T follicular helper cell (primary cell): Measurements from ENCODE around the gene METTL2B.

Experiments used
- DNase-seq: peaks from one replicate; pipeline ENCODE4 v3.0.0-alpha.2; 2020; ENCODE audit warnings: low read depth
- total RNA-seq, 2 experiments: gene quantifications; one replicate each; lab custom pipeline; 2026; lab: John Stamatoyannopoulos, UW

Gene METTL2B, protein sequence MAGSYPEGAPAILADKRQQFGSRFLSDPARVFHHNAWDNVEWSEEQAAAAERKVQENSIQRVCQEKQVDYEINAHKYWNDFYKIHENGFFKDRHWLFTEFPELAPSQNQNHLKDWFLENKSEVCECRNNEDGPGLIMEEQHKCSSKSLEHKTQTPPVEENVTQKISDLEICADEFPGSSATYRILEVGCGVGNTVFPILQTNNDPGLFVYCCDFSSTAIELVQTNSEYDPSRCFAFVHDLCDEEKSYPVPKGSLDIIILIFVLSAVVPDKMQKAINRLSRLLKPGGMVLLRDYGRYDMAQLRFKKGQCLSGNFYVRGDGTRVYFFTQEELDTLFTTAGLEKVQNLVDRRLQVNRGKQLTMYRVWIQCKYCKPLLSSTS
- total RNA-seq, result 30.2 to 78.0 reads per million in 2 experiments

- peak; percentile 88 for DNase-seq
Measured at GRCh38 chr7:128476402-128477335, at the start of gene METTL2B. METTL2B (plus strand) TSS chr7:128476748; CDS start chr7:128476766, 18 bp downstream.

GRCh38 chr7:128427289-128427891 lies 49.2 kb upstream of the METTL2B start:
- no peak for DNase-seq

DNA sequence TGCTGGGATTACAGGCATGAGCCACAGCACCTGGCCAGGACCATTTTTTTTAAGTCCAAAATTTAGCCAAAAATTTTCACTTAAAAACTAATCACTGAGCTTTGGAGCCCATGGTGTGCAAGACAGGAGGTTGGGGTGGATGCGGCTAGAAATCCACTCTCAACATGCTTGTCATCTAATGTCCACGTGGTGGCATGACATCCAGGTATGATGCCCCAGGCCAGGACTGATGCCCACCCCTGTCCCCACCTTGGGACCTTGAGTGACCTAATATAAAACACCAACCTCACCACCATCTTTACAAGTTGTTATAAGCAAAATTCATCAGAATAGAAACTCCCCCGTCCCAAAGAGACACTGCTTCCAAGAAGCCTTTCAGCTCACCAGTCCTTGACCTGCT lies 46.3 kb upstream of the METTL2B start:
- DNase-seq, result no peak

DNA sequence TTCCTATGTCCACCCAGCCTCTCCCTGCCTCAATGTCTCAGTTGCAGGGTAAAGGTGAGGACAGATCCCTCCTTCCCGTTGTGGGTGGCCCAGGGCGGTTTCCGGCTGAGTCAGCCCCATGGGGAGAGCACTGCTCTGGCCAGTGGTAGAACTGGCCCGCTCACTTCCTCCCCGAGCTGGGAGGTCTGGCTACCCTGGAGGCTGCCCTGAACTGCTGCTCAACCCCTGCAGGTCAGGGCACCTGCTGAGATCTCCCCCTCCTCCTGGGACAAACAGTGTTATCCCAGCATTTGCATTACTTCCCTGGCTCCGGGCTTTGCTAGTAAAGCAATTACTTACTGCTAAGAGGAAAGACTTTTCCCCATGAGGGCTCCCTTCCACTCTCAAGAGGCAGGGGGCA lies 45.3 kb upstream of the METTL2B start:
- DNase-seq, result no peak

- DNase-seq, result no peak
Measured at GRCh38 chr7:128431754-128432153, 44.8 kb upstream of the METTL2B start.

- no peak for DNase-seq
Measured at GRCh38 chr7:128434413-128435326, 41.9 kb upstream of the METTL2B start.

DNA sequence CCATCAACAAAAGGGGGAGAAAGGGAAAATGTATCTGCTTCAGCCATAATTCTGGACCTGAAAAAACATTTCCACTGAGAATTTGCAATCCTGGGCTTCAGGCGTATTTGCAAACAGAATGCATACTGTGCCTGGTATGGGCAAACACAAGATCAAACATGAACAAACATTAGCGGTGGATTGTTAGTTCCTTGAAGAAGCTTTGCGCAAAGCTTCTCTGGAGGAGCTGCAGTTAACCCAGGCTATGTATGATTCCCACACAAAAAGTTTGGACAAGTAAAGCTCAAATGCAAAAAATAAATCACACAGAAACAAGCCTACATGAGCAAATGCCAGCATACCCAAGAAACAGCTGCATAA lies 41.2 kb upstream of the METTL2B start:
- DNase-seq, result no peak

DNA sequence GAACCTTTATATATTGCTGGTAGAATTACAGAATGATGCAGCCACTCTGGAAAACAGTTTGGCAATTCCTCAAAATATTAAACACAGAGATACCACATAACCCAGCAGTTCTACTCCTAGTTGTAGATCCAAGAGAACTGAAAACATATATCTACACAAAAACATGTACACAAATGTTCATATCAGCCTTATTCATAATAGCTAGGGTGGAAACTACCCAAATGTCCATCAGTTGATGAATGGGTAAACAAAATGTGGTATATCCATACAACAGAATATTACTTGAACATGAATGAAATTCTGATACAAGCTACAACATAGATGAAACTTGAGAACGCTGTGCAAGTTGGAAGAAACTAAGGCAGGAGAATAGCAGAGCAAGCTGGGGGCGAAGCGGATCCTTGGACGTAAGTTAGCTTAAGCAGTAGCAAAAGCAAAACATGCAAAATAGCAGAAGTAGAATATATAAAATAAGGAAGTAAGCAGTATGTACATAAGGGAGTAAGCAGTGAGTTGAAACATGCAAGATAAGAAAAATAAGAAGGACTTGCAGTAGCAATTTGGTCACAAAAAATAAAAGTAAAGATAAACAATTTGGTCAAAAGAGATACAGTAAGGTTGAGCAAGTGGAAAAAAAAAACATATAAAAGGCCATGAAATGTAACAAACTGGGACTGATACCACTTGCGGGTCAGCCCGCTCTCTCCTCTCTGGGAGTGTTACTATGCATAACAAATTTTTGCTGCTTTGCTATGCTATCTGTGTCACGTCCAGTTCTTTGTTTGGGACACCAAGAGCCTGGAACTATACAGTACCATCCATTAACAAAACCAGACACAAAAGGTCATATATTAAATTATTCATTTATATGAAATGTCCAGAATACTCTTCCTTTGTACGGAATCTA lies 38.9 kb upstream of the METTL2B start:
- DNase-seq, result no peak

DNA sequence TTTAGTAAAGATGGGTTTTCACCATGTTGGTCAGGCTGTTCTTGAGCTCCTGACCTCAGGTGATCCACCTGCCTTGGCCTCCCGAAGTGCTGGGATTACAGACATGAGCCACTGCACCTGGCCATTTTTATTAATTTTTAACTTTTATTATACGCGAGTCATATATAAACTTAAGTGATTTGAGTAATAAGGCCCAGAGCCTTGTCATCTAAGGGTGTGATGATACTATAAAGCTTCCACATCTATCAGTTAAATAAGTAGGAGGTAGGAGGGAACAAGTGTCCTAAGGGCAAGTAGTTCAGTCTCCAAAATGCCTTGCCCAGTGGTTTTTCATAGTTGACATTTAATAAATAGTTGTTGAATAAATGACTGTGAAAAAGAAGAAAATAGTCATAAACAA lies 34.2 kb upstream of the METTL2B start:
- no peak for DNase-seq

DNA sequence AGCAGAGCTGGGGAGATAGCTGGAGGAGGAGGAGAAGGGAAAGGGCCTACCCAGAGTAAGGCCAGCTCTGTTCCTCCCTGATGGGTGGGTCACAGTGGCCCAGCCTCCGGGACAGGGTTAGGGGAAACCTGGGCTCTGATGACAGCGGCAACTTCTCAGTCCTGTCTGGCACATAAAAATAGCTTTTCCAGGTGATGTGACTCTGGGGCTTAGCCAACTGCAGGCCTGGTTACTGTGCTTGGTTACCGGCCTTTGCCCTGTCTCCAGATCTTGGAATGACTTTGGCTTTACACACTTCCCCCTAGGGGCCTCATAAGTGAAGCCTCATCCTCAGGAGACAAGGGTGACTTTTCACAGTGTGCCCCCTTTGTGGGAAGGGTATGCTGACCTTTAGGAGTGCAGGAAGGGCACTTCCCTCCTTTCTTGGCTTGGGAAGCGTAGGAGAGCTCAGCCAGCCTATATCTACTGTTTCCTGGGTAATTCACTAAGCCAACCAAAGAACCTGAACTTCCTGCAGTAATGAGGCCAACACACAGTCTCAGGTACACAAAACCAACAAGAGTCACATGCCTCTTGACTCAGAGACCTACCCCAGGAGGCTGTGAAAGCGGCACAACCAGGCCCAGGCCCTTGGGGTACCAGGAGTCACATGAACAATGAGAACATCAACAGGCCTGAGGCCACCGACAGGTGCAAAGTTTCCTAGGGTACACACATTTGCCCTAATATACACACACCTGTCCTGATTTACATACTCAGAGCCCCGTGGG lies 32.5 kb upstream of the METTL2B start:
- no peak for DNase-seq

GRCh38 chr7:128446306-128446705 lies 30.2 kb upstream of the METTL2B start:
- DNase-seq, result no peak

DNA sequence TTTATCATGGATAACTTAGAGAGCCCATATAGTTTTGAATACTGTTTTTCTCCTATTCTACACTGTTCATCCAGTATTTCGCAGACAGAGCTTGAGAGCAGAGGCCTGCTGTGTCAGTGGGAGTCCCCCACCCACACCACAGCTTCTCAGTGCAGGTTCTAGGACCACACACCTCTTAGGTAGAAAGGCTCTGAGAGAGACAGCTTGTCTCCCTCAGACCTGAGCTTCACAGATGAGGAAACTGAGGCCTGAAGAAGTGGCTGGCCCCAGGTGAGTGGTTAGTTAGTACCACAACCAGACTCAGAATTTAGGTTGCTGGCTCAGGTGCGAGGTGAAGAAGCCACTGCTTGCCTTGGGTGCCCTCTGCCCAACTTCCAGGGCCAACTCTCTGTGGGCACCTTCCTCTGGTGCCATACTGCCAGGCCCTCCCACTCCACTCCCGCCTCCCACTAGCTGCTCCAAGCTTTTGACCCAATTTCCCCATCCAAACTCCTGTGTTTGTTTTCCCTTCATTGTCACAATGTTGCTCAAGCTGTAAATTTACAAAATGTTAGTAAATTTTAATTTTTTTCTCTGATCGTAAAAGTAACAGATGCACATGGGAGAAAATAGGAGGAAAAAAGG lies 28.5 kb upstream of the METTL2B start:
- DNase-seq, result no peak

GRCh38 chr7:128448751-128449302 lies 27.7 kb upstream of the METTL2B start:
- DNase-seq, result no peak

DNA sequence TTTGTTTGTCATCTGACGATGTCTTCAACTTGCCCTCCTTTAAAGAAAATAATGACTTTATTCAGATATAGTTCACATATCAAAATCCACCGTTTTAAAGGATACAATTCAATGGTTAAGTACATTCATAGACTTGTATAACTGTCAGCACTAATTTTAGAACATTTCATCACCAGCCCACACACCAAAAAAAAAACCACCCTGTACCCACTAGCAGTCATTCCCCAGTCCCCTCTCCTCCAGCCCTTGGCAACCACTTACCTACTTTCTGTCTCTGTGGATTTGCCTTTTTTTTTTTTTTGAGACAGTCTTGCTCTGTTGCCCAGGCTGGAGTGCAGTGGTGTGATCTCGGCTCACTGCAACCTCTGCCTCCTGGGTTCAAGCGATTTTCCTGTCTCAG lies 26.1 kb upstream of the METTL2B start:
- DNase-seq, result no peak

DNA sequence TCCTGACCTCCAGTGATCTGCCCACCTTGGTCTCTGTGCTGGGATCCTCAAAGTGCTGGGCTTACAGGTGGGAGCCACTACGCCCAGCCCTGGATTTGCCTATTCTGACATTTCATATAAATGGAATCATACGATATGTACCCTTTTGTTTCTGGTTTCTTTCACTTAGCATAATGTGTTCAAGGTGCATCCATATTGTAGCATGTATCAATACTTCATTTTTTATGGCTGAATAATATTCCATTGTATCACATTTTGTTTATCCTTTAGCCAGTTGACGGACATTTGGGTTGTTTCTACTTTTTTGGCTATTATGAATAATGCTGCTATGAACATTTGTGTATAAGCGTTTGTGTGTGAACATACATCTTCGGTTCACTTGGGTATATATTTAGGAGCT lies 25.6 kb upstream of the METTL2B start:
- no peak for DNase-seq

- no peak for DNase-seq
Measured at GRCh38 chr7:128452552-128452951, 24.0 kb upstream of the METTL2B start.

DNA sequence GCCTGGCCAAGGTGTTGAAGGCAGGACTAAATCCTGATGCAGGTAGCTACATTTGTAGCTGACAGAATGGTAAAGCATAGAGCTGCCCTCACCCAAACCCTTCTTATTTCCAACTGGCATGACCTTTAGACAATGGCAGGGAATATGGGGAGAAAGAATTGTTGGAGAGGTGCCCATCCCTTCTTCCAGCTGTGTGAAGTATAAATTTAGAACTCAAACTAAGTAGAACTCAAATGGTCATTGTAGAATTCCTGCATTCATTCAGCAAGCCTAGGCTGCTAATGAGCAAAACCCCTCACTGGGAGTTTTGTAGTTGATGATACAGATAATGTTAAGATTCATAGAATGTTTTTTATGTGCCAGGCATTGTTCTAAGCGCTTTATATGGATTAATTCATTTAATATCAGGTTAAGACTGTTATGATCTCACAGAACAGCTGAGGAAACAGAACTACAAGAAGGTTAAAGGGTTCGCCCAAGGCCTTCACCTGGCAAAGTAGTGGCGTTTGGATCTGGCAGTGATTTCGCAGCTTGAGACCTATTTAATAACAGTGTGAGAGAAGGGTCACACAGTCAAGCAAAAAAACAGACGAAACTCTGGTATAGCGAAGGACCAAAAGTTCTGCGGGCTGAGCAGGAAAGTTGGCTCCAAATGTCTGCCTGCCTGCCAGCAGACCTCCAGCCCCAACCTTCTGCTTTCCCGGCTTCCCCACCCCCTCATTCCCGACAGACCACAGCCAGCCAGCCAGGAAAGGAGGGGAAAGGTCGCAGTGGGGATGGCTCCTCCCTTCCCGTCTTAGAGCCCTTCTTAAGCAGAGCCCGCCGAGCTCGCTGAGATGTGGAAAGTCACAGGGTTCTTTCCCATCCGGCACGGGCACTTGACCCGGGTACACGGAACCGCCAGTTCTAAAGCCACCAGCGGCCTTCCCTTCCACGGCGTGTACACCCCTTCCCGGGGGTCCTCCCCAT lies 22.4 kb upstream of the METTL2B start:
- no peak for DNase-seq
